IPS DF 6.9 (cell line): ENCODE measurements around the gene IFT27.

ENCODE experiments used
- DNase-seq: peaks from one replicate; pipeline ENCODE4 v3.0.0-alpha.2; 2013; ENCODE audit warnings: low read depth, low spot score
- H3K27ac ChIP-seq: one replicate; pipeline ENCODE4 v1.5.1; 2013; ENCODE audit warnings: low read length, control low read depth
- H3K27me3 ChIP-seq: 2 replicates; pipeline ENCODE4 v1.6.1; 2013; ENCODE audit warnings: mild to moderate bottlenecking, low read length; ENCODE audit not compliant: control insufficient read depth, insufficient read depth
- H3K36me3 ChIP-seq: 2 replicates; pipeline ENCODE4 v1.6.1; 2013; ENCODE audit warnings: low read length; ENCODE audit not compliant: control insufficient read depth, insufficient read depth
- H3K4me1 ChIP-seq: 2 replicates; pipeline ENCODE4 v1.6.1; 2013; ENCODE audit warnings: low read length; ENCODE audit not compliant: control insufficient read depth, insufficient read depth
- H3K4me3 ChIP-seq: 2 replicates; pipeline ENCODE4 v1.5.1; 2013; ENCODE audit warnings: mild to moderate bottlenecking, low read length
- H3K9me3 ChIP-seq: 2 replicates; pipeline ENCODE4 v1.6.1; 2013; ENCODE audit warnings: low read length, inconsistent platforms; ENCODE audit not compliant: control insufficient read depth, insufficient read depth
- WGBS: extraction: QIAGEN DNeasy Blood & Tissue Kit; methylation state at CpG from one replicate; pipeline ENCODE4 v1.1.7; 2013; ENCODE audit warnings: mixed read lengths, missing lambda C conversion rate; ENCODE audit not compliant: insufficient read length, insufficient coverage; 5-methylcytosine and 5-hydroxymethylcytosine counted together

Gene IFT27

DNA sequence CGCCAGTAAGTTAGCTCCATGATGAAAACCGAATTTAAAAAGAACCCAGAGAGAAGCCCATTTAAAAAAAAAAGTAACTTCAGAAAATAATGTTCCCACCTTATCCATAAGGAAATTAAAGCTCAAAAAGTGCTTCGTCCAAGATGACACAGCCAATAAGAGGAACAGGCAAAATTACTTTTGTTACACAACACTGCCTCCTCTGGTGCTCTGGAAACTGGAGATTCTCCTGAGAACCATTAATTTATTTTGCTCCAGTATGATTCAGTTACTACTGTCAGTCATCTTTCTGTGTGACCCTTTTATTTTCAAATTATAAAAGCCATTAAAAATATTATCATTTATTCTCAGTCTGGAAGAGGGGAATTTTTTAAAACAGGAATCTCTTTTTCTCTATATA is 2.0 kb downstream of the IFT27 start:
- Histone ChIP-seq H3K4me1 (peaks cover 3% of the 10 kb centered on the region; the same call in 1 of the 2 replicates), H3K27ac (no peak overlapping the region), H3K36me3 (no peaks in the 10 kb centered on the region), H3K4me3 (no peak overlapping the region), H3K9me3 (no peaks in the 10 kb centered on the region; the same call in 1 of the 2 replicates), H3K27me3 (no peaks in the 10 kb centered on the region; the same call in 1 of the 2 replicates)
- WGBS = no CpG with 5 or more reads among the region's 3 CpGs
- no peak for DNase-seq

DNA sequence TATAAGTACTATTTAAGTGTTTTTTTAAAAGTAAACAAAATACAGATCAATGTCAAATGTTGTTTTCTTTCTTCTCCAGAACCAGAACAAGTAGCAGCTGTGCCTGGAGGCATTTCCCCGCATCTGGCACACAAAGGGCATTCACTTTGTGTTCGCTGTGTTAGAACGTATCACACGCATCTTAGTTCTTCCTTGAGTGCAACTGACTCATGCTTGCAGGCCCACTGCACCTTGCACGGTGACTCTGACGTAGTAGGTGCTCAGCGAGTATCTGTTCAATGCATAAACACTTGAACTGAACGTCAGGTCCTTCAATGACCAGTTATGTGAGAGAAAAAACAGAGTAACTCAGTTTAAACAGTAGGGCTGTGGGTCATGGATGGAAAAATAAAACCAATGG is 3.5 kb downstream of the IFT27 start:
- no peaks in the 10 kb centered on the region for H3K9me3 ChIP-seq
- no peaks in the 10 kb centered on the region for H3K36me3 ChIP-seq
- no peak for DNase-seq
- H3K27ac ChIP-seq = no peak overlapping the region
- no peaks in the 10 kb centered on the region; the same call in 1 of the 2 replicates for H3K27me3 ChIP-seq
- WGBS = no CpG with 5 or more reads among the region's 8 CpGs
- peaks cover 3% of the 10 kb centered on the region; the same call in 1 of the 2 replicates for H3K4me1 ChIP-seq
- H3K4me3 ChIP-seq = no peak overlapping the region

DNA sequence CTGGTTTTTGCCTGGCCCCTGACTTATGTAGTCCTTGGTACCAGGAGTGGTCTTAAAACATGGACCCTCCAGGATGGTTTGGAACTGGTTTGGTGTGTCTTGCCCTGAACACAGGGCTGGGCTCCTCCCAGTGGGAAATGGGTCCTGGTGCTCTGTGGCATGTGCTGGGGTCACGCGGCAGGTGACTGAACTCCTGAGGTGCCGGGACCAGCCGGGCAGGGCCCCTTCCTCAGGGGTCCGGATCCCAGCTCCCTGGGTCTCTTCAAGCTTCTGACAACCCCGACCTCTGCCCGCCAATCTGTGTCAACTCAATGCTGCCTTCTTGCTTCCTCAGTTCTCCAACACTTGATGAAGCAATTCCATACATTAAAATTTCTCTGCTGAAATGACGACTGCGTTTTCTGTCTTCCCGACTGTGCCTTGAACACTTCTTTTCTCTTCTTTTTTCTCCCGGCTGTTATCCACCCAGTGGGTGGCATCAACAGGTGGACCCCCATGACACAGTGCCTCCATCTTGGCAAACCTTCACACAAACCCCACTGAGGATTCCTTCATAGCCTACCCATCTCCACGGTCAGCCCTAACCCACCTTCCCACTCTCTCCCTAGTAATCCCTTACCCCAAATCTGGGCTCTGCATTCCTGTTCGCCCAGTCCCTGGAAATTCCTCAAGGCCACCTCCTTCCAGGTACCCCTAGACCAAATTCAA is 4.4 kb downstream of the IFT27 start:
- Histone ChIP-seq H3K36me3 (no peaks in the 10 kb centered on the region), H3K27ac (no peak overlapping the region), H3K4me1 (no peaks in the 10 kb centered on the region), H3K9me3 (no peaks in the 10 kb centered on the region), H3K27me3 (no peaks in the 10 kb centered on the region), H3K4me3 (no peak overlapping the region)
- no CpG with 5 or more reads among the region's 13 CpGs for WGBS
- no peak for DNase-seq

DNA sequence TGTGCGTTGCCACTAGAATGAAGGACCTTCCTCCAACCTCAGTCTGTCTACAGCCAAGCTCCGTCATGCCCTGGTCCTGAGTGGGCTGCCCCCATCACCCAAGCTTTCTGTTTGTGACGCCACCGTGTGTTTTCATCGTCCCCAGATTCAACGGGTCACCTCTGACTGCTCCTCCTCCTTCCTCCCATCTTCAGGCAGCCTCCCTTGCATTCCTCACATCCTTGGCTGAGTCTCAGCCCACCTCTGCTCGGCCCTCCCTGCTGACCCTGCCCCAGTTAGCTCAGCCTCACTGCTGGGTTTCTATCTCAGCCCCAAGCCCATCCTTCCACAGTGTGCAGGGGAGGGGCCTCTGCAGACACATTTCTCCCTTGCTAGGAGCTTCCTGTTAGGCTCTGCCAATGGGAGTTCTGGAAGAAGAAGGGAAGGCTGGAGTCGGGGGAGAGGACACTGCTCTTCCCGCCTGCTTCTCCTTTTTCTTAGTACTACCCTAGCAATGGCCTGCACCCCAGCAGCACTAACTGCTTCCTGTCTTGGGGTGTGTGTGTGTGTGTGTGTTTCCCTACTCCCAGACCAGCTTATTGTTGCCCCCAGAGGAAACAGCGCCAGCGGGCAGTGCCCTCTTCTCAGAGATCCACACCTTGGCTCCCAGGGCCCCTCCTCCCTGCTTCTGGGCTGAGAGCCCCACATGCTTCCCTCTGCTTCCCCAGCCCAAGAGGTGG is 5.2 kb downstream of the IFT27 start:
- Histone ChIP-seq H3K4me1 (no peaks in the 10 kb centered on the region), H3K27me3 (no peaks in the 10 kb centered on the region), H3K4me3 (no peak overlapping the region), H3K9me3 (no peaks in the 10 kb centered on the region), H3K36me3 (no peaks in the 10 kb centered on the region), H3K27ac (no peak overlapping the region)
- no CpG with 5 or more reads among the region's 11 CpGs for WGBS
- DNase-seq = no peak

DNA sequence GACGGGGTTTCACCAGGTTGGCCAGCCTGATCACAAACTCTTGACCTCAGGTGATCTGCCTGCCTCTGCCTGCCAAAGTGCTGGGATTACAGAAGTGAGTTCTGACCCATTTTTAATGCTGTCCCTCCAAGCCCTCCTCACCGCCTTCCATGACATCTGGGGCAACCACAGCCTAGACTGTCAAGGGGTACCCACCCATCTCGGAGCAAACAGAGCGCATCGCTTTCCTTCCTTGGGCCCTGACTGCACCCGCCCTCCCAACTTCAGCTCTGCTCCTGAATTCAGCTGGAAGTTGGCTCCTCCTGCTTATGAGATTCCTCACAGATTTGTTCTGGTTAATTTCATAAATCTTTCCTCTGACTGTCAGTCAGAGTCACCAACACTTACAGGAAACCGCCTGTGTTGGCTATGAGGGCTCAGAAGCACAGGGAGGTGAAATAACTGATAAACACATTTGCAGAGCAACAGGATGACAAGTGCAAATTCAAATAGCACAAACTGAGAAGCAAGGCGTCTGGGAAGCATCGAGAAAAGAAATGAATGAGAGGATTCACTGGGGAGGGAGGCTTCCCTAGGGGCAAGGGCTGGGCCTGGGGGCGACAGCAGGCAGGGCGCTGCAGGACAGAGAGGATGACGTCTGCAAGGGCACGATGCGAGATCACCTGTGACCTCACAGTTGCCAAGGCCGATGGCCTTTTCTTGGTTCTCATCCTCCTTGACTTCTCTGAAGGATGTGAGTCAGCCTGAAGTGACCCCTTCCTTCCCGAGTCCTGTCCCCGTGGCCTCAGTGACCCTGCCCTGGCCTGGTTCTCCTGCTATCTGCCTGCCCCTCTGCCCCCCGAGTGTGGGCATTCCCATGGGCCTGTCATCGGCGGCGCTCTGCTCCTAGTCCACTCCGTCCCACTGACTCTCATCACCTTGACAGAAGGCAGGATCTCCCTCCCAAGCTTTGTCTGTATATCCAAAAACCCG is 6.1 kb downstream of the IFT27 start:
- DNase-seq = no peak
- H3K27me3 ChIP-seq = no peaks in the 10 kb centered on the region
- H3K4me3 ChIP-seq = no peak overlapping the region
- H3K36me3 ChIP-seq = no peaks in the 10 kb centered on the region
- no peaks in the 10 kb centered on the region for H3K4me1 ChIP-seq
- H3K9me3 ChIP-seq = no peaks in the 10 kb centered on the region
- WGBS = no CpG with 5 or more reads among the region's 23 CpGs
- H3K27ac ChIP-seq = no peak overlapping the region

DNA sequence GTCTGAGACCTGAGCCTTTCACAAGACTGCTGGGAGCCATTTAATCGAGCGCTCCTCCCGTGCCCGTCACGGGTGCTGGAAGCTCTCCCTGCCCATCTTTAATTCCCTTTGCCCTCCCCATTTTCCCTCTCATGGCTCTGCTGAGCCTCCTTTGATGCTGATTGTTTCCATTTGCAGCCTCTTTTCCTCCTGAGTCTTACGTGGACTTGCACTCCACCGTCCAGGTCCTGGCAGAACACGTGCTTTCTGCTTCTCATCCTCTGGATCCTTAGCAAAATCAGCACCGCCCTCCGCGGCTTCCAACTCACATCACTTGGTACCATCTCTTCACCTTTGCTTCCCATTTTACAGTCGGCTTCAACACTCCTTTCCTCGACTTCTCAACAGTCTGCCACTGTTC is 7.3 kb downstream of the IFT27 start:
- Histone ChIP-seq H3K9me3 (no peaks in the 10 kb centered on the region), H3K4me1 (no peaks in the 10 kb centered on the region), H3K36me3 (0 out of 2 replicates have a peak, but pooled peaks cover under 1% of the 10 kb centered on the region), H3K27ac (no peak overlapping the region), H3K27me3 (no peaks in the 10 kb centered on the region), H3K4me3 (no peak overlapping the region)
- no peak for DNase-seq
- WGBS = no CpG with 5 or more reads among the region's 13 CpGs

DNA sequence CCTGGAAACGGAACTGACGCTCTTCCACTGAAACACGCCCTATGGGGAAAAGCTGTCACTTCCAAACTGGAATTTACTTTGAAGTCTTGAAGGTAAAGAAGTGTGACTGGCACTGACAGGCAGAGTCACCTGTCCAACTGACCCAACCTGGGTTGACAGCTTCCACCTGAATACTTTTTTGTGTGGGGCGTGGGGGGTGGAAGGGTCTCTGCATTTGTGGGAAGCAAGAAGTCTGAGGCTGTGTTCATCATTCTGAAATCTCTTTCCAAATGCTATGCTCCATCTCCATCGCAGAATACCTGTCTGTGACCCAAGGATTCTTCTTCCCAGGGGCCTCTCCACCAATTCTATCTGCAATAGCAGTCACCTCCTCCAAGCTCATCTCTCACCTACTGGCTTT is 7.8 kb downstream of the IFT27 start:
- Histone ChIP-seq H3K9me3 (no peaks in the 10 kb centered on the region), H3K4me3 (no peak overlapping the region), H3K27me3 (no peaks in the 10 kb centered on the region), H3K27ac (no peak overlapping the region), H3K36me3 (0 out of 2 replicates have a peak, but pooled peaks cover 3% of the 10 kb centered on the region), H3K4me1 (no peaks in the 10 kb centered on the region)
- DNase-seq = no peak
- whole genome bisulfite sequencing = no CpG with 5 or more reads among the region's 5 CpGs

DNA sequence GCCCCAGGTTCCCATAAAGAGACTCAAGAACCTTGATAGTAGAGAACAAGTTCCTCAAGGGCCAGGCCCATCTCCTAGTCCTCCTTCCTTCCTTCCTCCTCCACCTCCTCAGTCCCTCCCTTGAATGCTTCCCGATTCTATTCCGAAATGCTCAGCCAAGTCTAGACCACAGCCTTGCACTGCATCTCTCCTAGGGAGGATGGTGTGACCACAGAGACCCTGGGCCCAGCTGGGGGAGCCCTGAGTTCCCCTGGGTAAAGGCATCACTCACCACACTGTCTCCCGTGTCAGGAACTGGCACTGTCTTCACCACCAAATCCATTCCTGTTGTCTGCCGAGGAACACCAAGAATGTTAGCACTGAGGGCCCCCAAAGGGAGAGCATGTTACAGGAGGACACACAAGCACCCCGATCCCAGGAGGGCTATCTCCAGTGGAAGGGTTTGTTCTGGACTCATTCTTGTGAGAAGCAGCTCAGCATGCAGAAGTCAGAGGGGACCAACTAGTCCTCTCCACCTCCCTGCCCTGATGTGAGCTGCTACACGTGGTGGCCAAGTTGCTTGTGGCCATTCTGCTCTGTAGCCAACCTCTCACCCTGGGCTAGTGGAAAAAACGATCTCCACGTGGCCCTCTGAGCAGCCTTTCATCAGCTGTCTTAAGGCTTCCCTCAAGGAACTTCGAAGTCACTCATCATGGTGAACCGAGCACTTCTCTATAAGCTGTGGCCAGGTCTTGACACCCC is 8.7 kb downstream of the IFT27 start:
- DNase-seq = no peak
- no peaks in the 10 kb centered on the region for H3K9me3 ChIP-seq
- 0 out of 2 replicates have a peak, but pooled peaks cover 6% of the 10 kb centered on the region for H3K36me3 ChIP-seq
- H3K4me3 ChIP-seq = no peak overlapping the region
- H3K4me1 ChIP-seq = no peaks in the 10 kb centered on the region
- no peak overlapping the region for H3K27ac ChIP-seq
- no peaks in the 10 kb centered on the region for H3K27me3 ChIP-seq
- no CpG with 5 or more reads among the region's 10 CpGs for WGBS

DNA sequence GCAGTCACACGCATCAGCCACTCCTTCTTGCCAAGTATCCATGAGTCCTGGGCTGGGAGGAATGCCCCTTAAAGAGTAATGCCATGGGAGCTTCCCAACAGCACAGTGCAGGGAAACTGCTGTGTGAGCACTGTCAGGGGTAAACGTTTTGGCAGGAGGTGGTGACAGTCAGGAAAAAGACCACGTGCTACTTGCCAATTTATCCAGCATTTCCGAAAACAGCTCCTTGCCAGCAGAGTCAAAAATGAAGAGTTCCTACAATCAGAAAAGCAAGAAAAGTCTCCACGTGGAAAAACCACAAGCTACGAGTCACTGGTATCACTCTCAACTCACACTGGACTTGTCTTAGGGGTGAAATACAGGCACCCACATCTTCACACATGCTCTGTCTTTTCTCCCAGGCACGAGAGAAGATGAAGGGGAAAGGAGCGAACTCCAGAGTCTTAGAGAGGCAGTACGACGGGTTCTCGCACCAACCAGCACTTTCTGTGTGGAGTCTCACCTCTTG is 9.9 kb downstream of the IFT27 start:
- H3K9me3 ChIP-seq = no peaks in the 10 kb centered on the region
- H3K36me3 ChIP-seq = 0 out of 2 replicates have a peak, but pooled peaks cover 10% of the 10 kb centered on the region
- no CpG with 5 or more reads among the region's 11 CpGs for WGBS
- no peaks in the 10 kb centered on the region for H3K4me1 ChIP-seq
- H3K4me3 ChIP-seq = no peak overlapping the region
- no peak for DNase-seq
- no peaks in the 10 kb centered on the region for H3K27me3 ChIP-seq
- no peak overlapping the region for H3K27ac ChIP-seq
